Lower lobe of right lung (tissue), 2 donors: ENCODE results near the gene BRAT1. TPM values are rescaled to one million over a fixed set of nuclear protein-coding genes. Genes with fewer than 3 reads are reported as not detected.
A peak's percentile ranks its signal among the peaks of the same experiment; 100 is the strongest.

Experiments used
- ATAC-seq, 2 donors: fragments of 200-7000 bp; cut with Tn5 transposase; one replicate each; pipeline ENCODE4 v1.9.1; 2020 to 2022; ENCODE audit warnings: mild to moderate bottlenecking in 2 of 2, moderate library complexity in 2 of 2
- DNase-seq: peaks from one replicate; pipeline ENCODE4 v3.0.0-alpha.2; 2020
- H3K27ac ChIP-seq: fragments of 200-600 bp; one replicate; pipeline ENCODE4 v1.8.0; 2022
- H3K27me3 ChIP-seq: fragments of 200-600 bp; one replicate; pipeline ENCODE4 v1.8.0; 2022; ENCODE audit warnings: low read depth
- H3K36me3 ChIP-seq: fragments of 200-600 bp; one replicate; pipeline ENCODE4 v1.8.0; 2022; ENCODE audit warnings: mild to moderate bottlenecking
- H3K4me1 ChIP-seq: fragments of 200-600 bp; one replicate; pipeline ENCODE4 v1.8.0; 2022
- H3K4me3 ChIP-seq: fragments of 200-600 bp; one replicate; pipeline ENCODE4 v1.8.0; 2022; ENCODE audit warnings: mild to moderate bottlenecking
- H3K9me3 ChIP-seq: fragments of 200-600 bp; one replicate; pipeline ENCODE4 v1.8.0; 2022
- intact Hi-C: fragments of 100-400 bp; cut with DNase I; formaldehyde crosslinking; loops from one replicate; pipeline ENCODE4 v1.11.0; 2022
- total RNA-seq: library from RNA; stranded (reverse); fragmentation: NEBNext Ultra II Directional; extraction: Animal tissue kit (Norgen Biotek cat#: 25700); gene quantifications from one replicate; pipeline ENCODE4 v1.2.1, GENCODE V29; 2021
- TF ChIP-seq, protein P1 (sequence below): fragments of 200-600 bp; IDR thresholded peaks from one replicate; pipeline ENCODE4 v1.8.0; 2022; ENCODE audit warnings: antibody characterized with exemption, mild to moderate bottlenecking
- donor health status: DM: no; HTN: yes; CAD: no; lungs with severe emphysema.

BRAT1 gene
- total RNA-seq, 1 donor from 2014 or later = 24.4 TPM

DNA sequence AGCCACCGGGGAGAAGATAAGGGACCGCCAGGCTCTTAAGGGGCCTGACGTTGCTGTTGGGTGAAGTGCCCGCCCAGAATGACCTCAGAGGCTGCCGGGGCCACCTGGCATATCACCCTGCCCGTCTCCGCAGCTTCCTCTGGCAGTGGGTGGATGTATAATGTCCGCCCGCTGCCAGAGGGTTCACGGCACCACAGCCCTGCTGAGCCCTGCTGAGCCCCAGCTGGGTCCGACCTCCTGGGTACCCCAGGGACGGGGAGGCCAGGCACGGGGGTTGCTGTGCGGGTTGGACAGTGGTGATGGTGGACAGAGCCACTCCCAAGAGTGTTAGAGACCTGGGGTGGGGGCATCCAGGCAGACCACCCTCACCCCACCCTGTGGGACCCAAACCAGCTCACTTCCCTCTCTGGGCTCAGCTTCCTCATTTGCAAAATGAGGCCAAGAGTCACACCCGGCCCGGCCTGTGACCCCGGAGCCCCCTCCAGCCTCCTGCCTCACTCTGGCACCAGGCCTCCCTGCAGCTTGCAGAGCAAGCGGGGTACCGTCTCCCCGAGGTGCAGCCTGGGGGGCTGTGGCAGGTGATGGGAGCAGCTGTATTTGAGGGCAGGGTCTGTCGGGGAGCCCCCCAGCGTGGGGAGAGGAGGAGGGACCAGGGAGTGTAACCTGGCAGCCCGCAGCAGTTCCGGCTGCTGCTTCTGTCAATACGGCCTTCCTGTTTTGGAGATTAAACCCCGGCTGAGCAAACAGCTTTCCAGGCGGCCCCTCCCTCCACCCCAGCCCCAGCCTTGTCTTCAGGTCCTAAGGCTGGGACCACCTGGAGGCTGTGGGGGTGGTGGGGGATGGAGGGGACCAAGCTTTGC, 44.2 kb downstream of the BRAT1 start:
- DNase-seq = peak; percentile 76
- intact Hi-C loops = no loop called here
- TF ChIP-seq, protein P1, sequence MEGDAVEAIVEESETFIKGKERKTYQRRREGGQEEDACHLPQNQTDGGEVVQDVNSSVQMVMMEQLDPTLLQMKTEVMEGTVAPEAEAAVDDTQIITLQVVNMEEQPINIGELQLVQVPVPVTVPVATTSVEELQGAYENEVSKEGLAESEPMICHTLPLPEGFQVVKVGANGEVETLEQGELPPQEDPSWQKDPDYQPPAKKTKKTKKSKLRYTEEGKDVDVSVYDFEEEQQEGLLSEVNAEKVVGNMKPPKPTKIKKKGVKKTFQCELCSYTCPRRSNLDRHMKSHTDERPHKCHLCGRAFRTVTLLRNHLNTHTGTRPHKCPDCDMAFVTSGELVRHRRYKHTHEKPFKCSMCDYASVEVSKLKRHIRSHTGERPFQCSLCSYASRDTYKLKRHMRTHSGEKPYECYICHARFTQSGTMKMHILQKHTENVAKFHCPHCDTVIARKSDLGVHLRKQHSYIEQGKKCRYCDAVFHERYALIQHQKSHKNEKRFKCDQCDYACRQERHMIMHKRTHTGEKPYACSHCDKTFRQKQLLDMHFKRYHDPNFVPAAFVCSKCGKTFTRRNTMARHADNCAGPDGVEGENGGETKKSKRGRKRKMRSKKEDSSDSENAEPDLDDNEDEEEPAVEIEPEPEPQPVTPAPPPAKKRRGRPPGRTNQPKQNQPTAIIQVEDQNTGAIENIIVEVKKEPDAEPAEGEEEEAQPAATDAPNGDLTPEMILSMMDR = no peak
- Histone ChIP-seq H3K36me3 (no peaks in the 10 kb centered on the region), H3K9me3 (no peaks in the 10 kb centered on the region), H3K27me3 (no peaks in the 10 kb centered on the region), H3K4me1 (peaks cover 56% of the 10 kb centered on the region), H3K4me3 (peak overlapping the region; percentile 33), H3K27ac (peak overlapping the region; percentile 82)
- peak; percentile 59 to 60 for ATAC-seq

DNA sequence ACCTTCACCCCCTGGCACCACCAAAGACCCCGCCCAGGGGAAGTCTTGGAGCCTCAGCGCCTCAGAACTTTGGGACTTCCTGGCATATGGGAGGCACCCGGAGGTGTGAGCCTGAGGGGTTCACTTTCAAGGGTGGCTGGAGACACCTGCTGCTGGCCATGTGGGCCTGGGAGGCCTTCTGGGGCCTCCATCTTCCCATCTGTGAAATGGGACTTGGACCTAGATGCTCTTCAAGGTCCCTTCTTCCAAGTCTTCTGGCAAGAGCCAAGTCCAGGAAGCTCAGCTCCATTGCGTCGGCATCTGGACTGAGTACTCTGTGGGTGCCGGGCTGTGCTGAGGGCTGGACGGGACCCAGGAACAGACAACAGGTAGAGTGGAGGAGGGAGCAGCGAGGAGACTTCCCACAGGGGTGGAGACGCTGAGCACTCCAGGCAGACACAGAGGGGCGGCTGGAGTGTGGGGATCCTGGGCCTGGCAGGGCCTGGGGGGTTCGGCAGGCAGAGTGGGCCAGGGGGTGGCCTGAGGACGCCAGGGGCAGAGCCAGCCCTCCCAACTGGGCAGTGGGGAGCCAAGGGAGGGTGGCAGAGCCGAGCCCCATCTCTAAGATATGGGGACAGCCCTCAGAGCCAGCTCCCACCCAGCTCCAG, 45.1 kb downstream of the BRAT1 start:
- TF ChIP-seq, protein P1 = no peak
- intact Hi-C loops = no loop called here
- H3K27ac ChIP-seq = peak overlapping the region; percentile 82
- DNase-seq = no peak
- no peak overlapping the region for H3K4me3 ChIP-seq
- H3K36me3 ChIP-seq = no peaks in the 10 kb centered on the region
- ATAC-seq = no peak
- no peaks in the 10 kb centered on the region for H3K9me3 ChIP-seq
- H3K27me3 ChIP-seq = no peaks in the 10 kb centered on the region
- peaks cover 56% of the 10 kb centered on the region for H3K4me1 ChIP-seq

DNA sequence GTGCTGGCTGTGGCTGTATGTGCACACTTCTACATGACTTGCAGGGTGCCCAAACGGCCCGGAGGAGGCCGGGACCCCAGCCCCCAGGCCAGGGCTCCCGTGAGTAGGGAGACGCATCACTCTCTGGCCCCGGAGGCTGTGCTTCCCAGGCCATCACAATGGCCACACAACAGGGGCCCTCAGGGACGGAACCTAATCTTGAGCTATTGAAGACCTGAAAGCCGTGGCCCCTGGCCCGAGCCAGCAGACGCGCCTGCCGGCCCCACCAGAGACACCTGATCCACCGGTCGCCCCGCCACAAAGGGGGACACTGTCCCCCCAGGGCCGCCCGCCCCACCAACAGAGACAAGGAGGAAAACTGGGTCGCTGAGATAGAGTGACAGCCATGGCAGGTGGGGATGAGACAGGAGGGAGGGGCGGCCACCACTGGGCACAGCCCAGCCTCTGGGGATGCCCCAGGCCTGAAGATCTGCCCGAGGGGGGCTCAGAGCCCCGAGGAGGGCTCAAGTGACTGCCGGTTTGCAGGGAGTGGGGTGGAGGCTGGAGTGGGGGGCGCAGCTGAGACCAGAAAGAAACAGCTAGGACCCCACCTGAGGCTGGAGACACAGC, 45.9 kb downstream of the BRAT1 start:
- Histone ChIP-seq H3K9me3 (no peaks in the 10 kb centered on the region), H3K36me3 (no peaks in the 10 kb centered on the region), H3K27me3 (no peaks in the 10 kb centered on the region), H3K4me3 (no peak overlapping the region), H3K27ac (peak overlapping the region; percentile 82), H3K4me1 (peaks cover 56% of the 10 kb centered on the region)
- intact Hi-C loops = no loop called here
- TF ChIP-seq, protein P1 = no peak
- DNase-seq (no peak), ATAC-seq (no peak)

DNA sequence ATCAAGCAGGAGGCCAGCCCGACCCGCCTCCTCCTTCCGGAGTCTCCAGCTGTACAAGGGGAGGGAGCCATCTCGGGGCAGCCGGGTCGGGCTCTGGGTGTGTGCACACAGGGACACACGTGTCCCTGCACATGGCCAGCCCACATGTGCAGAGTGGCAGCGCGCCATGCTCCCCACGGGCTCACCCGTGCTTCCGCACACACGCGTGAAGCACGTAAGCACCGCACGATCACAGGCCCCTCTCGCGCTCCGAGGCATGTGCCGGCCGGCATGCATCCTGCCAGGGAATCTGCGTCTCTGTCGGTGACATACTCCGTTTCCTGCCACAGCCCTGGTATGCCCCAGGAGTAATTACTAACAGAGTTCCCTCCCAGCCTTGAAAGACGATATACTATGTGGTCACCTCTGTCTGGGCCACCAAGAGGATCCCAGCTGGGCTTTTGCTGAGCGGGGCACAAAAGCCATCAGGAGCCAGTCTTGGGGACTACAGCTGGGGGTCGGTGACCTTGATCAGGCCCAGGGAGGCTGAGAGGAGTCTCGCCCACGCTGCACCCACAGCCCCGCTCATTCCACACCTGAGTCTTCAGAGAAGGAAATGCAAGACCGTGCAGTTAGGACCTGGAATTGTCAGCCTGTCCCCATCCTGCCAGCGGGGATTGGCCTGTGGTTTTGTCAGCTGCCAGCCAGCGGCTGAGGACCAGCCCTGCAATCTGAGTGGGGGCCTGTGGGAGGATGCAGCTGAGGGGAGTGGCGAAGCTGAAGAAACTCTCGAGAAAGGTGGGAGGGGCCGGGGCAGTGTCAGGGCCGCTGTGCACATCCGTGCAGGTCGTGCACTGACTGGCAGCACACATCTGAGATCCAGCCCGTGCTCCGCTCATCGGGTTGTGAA, 46.8 kb downstream of the BRAT1 start:
- ATAC-seq (peak; percentile 33 to 60), DNase-seq (peak; percentile 86)
- TF ChIP-seq, protein P1 = no peak
- H3K4me1 ChIP-seq = peaks cover 56% of the 10 kb centered on the region
- no peaks in the 10 kb centered on the region for H3K36me3 ChIP-seq
- intact Hi-C loops = no loop called here
- H3K27ac ChIP-seq = peak overlapping the region; percentile 68
- H3K27me3 ChIP-seq = no peaks in the 10 kb centered on the region
- H3K9me3 ChIP-seq = no peaks in the 10 kb centered on the region
- peak overlapping the region; percentile 10 for H3K4me3 ChIP-seq

DNA sequence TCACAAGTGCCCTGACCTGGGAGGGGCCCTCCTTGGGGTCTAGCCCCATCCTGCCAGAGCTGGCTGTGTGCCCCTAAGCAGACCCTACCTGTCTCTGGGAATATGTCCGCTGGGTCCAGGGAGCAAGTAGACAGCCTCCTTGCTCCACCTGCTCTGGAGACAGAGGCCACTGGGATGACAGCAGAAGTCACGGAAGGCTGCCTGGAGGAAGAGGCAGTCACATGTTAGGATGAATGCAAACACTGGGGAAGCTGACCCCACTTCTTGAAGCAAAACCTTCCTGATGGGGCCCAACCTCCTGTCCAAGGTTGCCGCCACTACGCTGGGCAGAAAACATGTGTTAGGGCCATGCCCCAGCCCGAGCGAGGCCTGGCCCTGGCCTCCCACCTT, 47.4 kb downstream of the BRAT1 start:
- DNase-seq (no peak), ATAC-seq (no peak)
- Histone ChIP-seq H3K27ac (peak overlapping the region; percentile 68), H3K27me3 (no peaks in the 10 kb centered on the region), H3K9me3 (no peaks in the 10 kb centered on the region), H3K4me3 (peak overlapping the region; percentile 10), H3K4me1 (peaks cover 54% of the 10 kb centered on the region), H3K36me3 (no peaks in the 10 kb centered on the region)
- intact Hi-C loops = no loop called here
- TF ChIP-seq, protein P1 = no peak
